Activated CD4-positive, alpha-beta T cell treated with anti-CD3 and anti-CD28 coated beads, Interleukin-2, amount 10 ng/mL, durations not matched to agents 7 days and 5 days (primary cell): ENCODE data around the gene SKA2. TPM values are rescaled to one million over a fixed set of nuclear protein-coding genes. Genes with fewer than 3 reads are reported as not detected.
A peak's percentile ranks its signal among the peaks of the same experiment; 100 is the strongest.
"Not testable (repeated sequence)": the region's sequence is repeated elsewhere in the genome, so short reads cannot be mapped to it uniquely, and the experiment has no call there.

Experiments used
- CTCF ChIA-PET: fragments of 350-600 bp; sonication (Branson Sonifier 250); formaldehyde crosslinking; loops from one replicate; lab custom pipeline; 2021; ENCODE audit warnings: antibody characterized with exemption; lab: Charles Lee
- POLR2A ChIA-PET: fragments of 350-600 bp; sonication (Branson Sonifier 250); formaldehyde crosslinking; loops from one replicate; lab custom pipeline; 2021; ENCODE audit warnings: antibody characterized with exemption; lab: Charles Lee
- DNase-seq: peaks from one replicate; pipeline ENCODE4 v3.0.0-alpha.2; 2020
- H3K27ac Mint-ChIP-seq: one replicate; pipeline ENCODE4 v1.8.0; 2021; ENCODE audit warnings: mild to moderate bottlenecking, moderate library complexity, mixed read lengths
- H3K27me3 Mint-ChIP-seq: one replicate; pipeline ENCODE4 v1.8.0; 2021; ENCODE audit warnings: mixed read lengths
- H3K36me3 Mint-ChIP-seq: one replicate; pipeline ENCODE4 v1.8.0; 2021; ENCODE audit warnings: low read depth, mixed read lengths
- H3K4me1 Mint-ChIP-seq: one replicate; pipeline ENCODE4 v1.8.0; 2021; ENCODE audit warnings: mixed read lengths
- H3K4me3 Mint-ChIP-seq: one replicate; pipeline ENCODE4 v1.8.0; 2021; ENCODE audit warnings: mild to moderate bottlenecking, moderate library complexity, mixed read lengths
- H3K9me3 Mint-ChIP-seq: one replicate; pipeline ENCODE4 v1.8.0; 2021; ENCODE audit warnings: mixed read lengths
- total RNA-seq, 2 experiments: library from RNA; stranded (reverse); gene quantifications; one replicate each; pipeline ENCODE4 v1.2.3, GENCODE V29; 2021

SKA2 gene
- total RNA-seq, result 100 to 1,000 TPM; 111 to 146 TPM

- Mint-ChIP-seq H3K4me3 (no peak within 1 kb of the TSS), H3K27me3 (no peaks in the 10 kb centered on the region), H3K36me3 (peaks cover 36% of the 10 kb centered on the region), H3K27ac (no peak within 1 kb of the TSS), H3K4me1 (peaks cover 67% of the 10 kb centered on the region), H3K9me3 (no peaks in the 10 kb centered on the region)
- peak; percentile 99 for DNase-seq
- CTCF ChIA-PET, result interaction anchor here (0.6 to 1.1 kb wide), 3 partner anchors 10 to 791 kb away, joined by 3 to 4 read pairs (median 4); no protein-coding TSS in a partner anchor
- POLR2A ChIA-PET, result interaction anchor here (0.7 to 1.4 kb wide), 3 partner anchors 48 to 667 kb away, joined by 4 to 7 read pairs (median 4); partner anchors contain the start of genes HSF5 and TRIM37
Measured at GRCh38 chr17:59154721-59155438, at the start of gene SKA2. Gene SKA2 (minus strand): TSS chr17:59155186. CDS start chr17:59155163, 23 bp downstream.

- DNase-seq, result no peak
- ChIA-PET CTCF (interaction anchor here (1.2 kb wide), 1 partner anchor 269 kb away, joined by 3 read pairs; no protein-coding TSS in a partner anchor), POLR2A (no interaction called here)
- Mint-ChIP-seq H3K9me3 (no peaks in the 10 kb centered on the region), H3K4me3 (no peak overlapping the region), H3K4me1 (no peaks in the 10 kb centered on the region), H3K27ac (no peak overlapping the region), H3K36me3 (peaks cover 32% of the 10 kb centered on the region), H3K27me3 (no peaks in the 10 kb centered on the region)
Measured at GRCh38 chr17:59202320-59202719, 47.3 kb upstream of the SKA2 start.

- ChIA-PET CTCF (no interaction called here), POLR2A (no interaction called here)
- Mint-ChIP-seq H3K27me3 (no peaks in the 10 kb centered on the region), H3K4me1 (no peaks in the 10 kb centered on the region), H3K27ac (peak overlapping the region; percentile 46), H3K36me3 (peaks cover 39% of the 10 kb centered on the region), H3K9me3 (no peaks in the 10 kb centered on the region), H3K4me3 (no peak overlapping the region)
- DNase-seq, result no peak
Measured at GRCh38 chr17:59199398-59199797, 44.4 kb upstream of the SKA2 start.

GRCh38 chr17:59193336-59193862 lies 38.4 kb upstream of the SKA2 start:
- Mint-ChIP-seq H3K4me3 (no peak overlapping the region), H3K27ac (no peak overlapping the region), H3K36me3 (peaks cover 46% of the 10 kb centered on the region), H3K27me3 (no peaks in the 10 kb centered on the region), H3K4me1 (no peaks in the 10 kb centered on the region), H3K9me3 (no peaks in the 10 kb centered on the region)
- DNase-seq, result no peak
- CTCF ChIA-PET, result no interaction called here
- POLR2A ChIA-PET, result no interaction called here

GRCh38 chr17:59190806-59191205 lies 35.8 kb upstream of the SKA2 start:
- no peak overlapping the region for H3K4me3 Mint-ChIP-seq
- no peak overlapping the region for H3K27ac Mint-ChIP-seq
- H3K27me3 Mint-ChIP-seq, result no peaks in the 10 kb centered on the region
- DNase-seq, result no peak
- no peaks in the 10 kb centered on the region for H3K4me1 Mint-ChIP-seq
- ChIA-PET POLR2A (no interaction called here), CTCF (interaction anchor here (0.6 kb wide), 1 partner anchor 267 kb away, joined by 3 read pairs; no protein-coding TSS in a partner anchor)
- peaks cover 48% of the 10 kb centered on the region for H3K36me3 Mint-ChIP-seq
- no peaks in the 10 kb centered on the region for H3K9me3 Mint-ChIP-seq

- DNase-seq, result no peak
- ChIA-PET CTCF (interaction anchor here (0.6 kb wide), 1 partner anchor 40 kb away, joined by 3 read pairs; no protein-coding TSS in a partner anchor), POLR2A (interaction anchor here (0.6 kb wide), 1 partner anchor 73 kb away, joined by 5 read pairs; no protein-coding TSS in a partner anchor)
- Mint-ChIP-seq H3K27me3 (no peaks in the 10 kb centered on the region), H3K36me3 (peaks cover 38% of the 10 kb centered on the region), H3K27ac (no peak overlapping the region), H3K9me3 (no peaks in the 10 kb centered on the region), H3K4me1 (peaks cover 2% of the 10 kb centered on the region), H3K4me3 (no peak overlapping the region)
Measured at GRCh38 chr17:59186850-59187249, 31.9 kb upstream of the SKA2 start.

- ChIA-PET POLR2A (no interaction called here), CTCF (no interaction called here)
- Mint-ChIP-seq H3K36me3 (peaks cover 40% of the 10 kb centered on the region), H3K4me1 (peaks cover 2% of the 10 kb centered on the region), H3K4me3 (no peak overlapping the region), H3K27me3 (no peaks in the 10 kb centered on the region), H3K9me3 (no peaks in the 10 kb centered on the region), H3K27ac (no peak overlapping the region)
- DNase-seq, result no peak
Measured at GRCh38 chr17:59185997-59186396, 31.0 kb upstream of the SKA2 start.

GRCh38 chr17:59181481-59181880 lies 26.5 kb upstream of the SKA2 start:
- POLR2A ChIA-PET, result no interaction called here
- H3K27me3 Mint-ChIP-seq, result no peaks in the 10 kb centered on the region
- H3K27ac Mint-ChIP-seq, result no peak overlapping the region
- peaks cover 43% of the 10 kb centered on the region for H3K36me3 Mint-ChIP-seq
- H3K4me3 Mint-ChIP-seq, result no peak overlapping the region
- DNase-seq, result no peak
- CTCF ChIA-PET, result no interaction called here
- no peaks in the 10 kb centered on the region for H3K9me3 Mint-ChIP-seq
- peaks cover 2% of the 10 kb centered on the region for H3K4me1 Mint-ChIP-seq

- H3K4me1 Mint-ChIP-seq, result peaks cover 2% of the 10 kb centered on the region
Measured at GRCh38 chr17:59180626-59181025, 25.6 kb upstream of the SKA2 start.

GRCh38 chr17:59179601-59180000 lies 24.6 kb upstream of the SKA2 start:
- POLR2A ChIA-PET, H3K4me1 Mint-ChIP-seq: not testable (repeated sequence)

More at GRCh38 chr17:59180626-59181025, 25.6 kb upstream of the SKA2 start:
- Mint-ChIP-seq H3K9me3 (no peaks in the 10 kb centered on the region), H3K4me3 (no peak overlapping the region), H3K36me3 (peaks cover 38% of the 10 kb centered on the region), H3K27ac (no peak overlapping the region), H3K27me3 (no peaks in the 10 kb centered on the region)
- ChIA-PET POLR2A (interaction anchor here (0.6 kb wide), 1 partner anchor 35 kb away, joined by 8 read pairs; no protein-coding TSS in a partner anchor), CTCF (no interaction called here)
- DNase-seq, result no peak

GRCh38 chr17:59178266-59178985 lies 23.4 kb upstream of the SKA2 start:
- Mint-ChIP-seq H3K9me3 (no peaks in the 10 kb centered on the region), H3K36me3 (peaks cover 46% of the 10 kb centered on the region), H3K27me3 (no peaks in the 10 kb centered on the region), H3K4me3 (no peak overlapping the region), H3K4me1 (peaks cover 2% of the 10 kb centered on the region), H3K27ac (no peak overlapping the region)
- POLR2A ChIA-PET, result no interaction called here
- CTCF ChIA-PET, result interaction anchor here (1.5 kb wide), 1 partner anchor 19 kb away, joined by 3 read pairs; no protein-coding TSS in a partner anchor
- no peak for DNase-seq

More at GRCh38 chr17:59179601-59180000, 24.6 kb upstream of the SKA2 start:
- not testable (repeated sequence) for H3K27me3 Mint-ChIP-seq, H3K4me3 Mint-ChIP-seq, DNase-seq, H3K27ac Mint-ChIP-seq, H3K9me3 Mint-ChIP-seq
- H3K36me3 Mint-ChIP-seq, result peaks cover 36% of the 10 kb centered on the region
- CTCF ChIA-PET, result interaction anchor here (1.5 kb wide), 1 partner anchor 20 kb away, joined by 3 read pairs; no protein-coding TSS in a partner anchor

- Mint-ChIP-seq H3K9me3 (no peaks in the 10 kb centered on the region), H3K36me3 (peaks cover 46% of the 10 kb centered on the region), H3K27ac (no peak overlapping the region), H3K4me3 (no peak overlapping the region), H3K4me1 (no peaks in the 10 kb centered on the region), H3K27me3 (no peaks in the 10 kb centered on the region)
- DNase-seq, result no peak
- POLR2A ChIA-PET, result no interaction called here
- CTCF ChIA-PET, result no interaction called here
Measured at GRCh38 chr17:59175076-59175475, 20.1 kb upstream of the SKA2 start.
